Renal cortical epithelial cell (primary cell): ENCODE measurements around the gene CLTRN. TPM values are rescaled to one million over a fixed set of nuclear protein-coding genes. Genes with fewer than 3 reads are reported as not detected.
A peak's percentile ranks its signal among the peaks of the same experiment; 100 is the strongest.
"Not testable (repeated sequence)": the region's sequence is repeated elsewhere in the genome, so short reads cannot be mapped to it uniquely, and the experiment has no call there.

Experiments used
- DNase-seq: peaks from one replicate; pipeline ENCODE4 v3.0.0-alpha.2; 2011; ENCODE audit warnings: low read depth
- total RNA-seq: library from RNA; depleted of rRNA; stranded (reverse); fragments of >200 nt; gene quantifications from 2 replicates; pipeline ENCODE4 v1.2.3, GENCODE V29; 2014

The CLTRN gene
- total RNA-seq, 1 donor from 2014 or later = 3.0 TPM

DNA sequence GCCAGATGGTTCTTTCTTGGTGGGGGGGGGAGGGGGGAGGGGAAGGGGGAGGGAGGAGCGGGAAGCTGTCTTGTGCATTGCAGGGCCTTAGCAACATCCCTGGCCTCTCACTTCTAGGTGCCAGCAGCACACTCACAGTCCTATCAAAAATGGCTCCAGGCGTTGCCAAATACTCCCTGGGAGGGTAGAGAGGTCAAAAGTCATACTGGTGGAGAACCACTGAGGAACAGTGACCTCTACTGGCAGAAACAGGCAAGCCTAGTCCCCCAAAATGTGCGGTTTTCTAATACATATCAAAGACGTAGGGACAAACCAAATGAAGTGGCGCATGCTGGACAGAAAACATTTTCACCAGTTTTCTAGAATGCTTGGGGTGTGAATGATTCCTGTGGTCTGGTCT, 17.1 kb downstream of the CLTRN start:
- not testable (repeated sequence) for DNase-seq

DNA sequence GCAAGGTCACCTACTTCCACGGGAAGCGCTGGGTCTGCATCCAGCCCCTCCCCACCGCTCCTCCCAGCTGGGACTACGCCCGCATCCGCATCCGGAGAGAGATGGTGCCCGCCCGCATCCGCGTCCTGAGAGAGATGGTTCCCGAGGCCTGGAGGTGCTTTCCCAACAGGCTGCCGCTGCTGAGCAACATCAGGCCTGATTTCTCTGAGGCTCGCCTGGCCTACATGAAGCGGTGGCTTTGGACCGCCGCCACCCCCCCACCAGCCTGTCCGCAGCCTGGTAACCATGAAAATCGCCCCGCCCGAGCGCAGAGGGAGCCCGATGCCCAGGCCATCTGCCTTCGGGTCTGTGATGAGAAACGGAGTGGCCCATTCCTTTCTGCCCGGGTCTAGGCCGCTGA, 18.1 kb downstream of the CLTRN start:
- no peak for DNase-seq

- DNase-seq = no peak
Measured at GRCh38 chrX:15646031-15646430, 18.6 kb downstream of the CLTRN start.

GRCh38 chrX:15645266-15645665, 19.3 kb downstream of the CLTRN start:
- DNase-seq = no peak

- DNase-seq = no peak
Measured at GRCh38 chrX:15644560-15644872, 20.1 kb downstream of the CLTRN start.

GRCh38 chrX:15643786-15644559, 20.6 kb downstream of the CLTRN start:
- DNase-seq = no peak

- no peak for DNase-seq
Measured at GRCh38 chrX:15631637-15632036, 33.0 kb downstream of the CLTRN start.

DNA sequence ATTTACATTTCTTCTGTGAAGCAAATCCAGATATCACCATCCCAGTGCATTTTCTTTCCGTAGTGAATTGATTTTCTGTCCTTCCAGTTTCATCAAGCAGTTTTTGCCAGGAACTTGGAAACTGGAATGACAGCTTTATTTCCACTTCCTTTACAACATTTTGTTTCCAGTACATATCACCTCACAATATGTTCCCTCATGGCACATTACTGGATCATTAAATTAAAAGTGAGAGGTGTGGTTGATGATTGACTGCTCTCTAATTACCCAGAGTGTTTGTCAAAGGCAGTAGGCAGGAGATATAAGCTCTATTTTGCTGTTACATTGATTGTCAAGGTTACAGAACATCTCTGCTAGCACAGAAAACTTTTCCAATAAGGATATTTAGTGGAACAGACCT, 41.6 kb downstream of the CLTRN start:
- DNase-seq = no peak

GRCh38 chrX:15619053-15619755, 45.4 kb downstream of the CLTRN start:
- peak; percentile 91 for DNase-seq

DNA sequence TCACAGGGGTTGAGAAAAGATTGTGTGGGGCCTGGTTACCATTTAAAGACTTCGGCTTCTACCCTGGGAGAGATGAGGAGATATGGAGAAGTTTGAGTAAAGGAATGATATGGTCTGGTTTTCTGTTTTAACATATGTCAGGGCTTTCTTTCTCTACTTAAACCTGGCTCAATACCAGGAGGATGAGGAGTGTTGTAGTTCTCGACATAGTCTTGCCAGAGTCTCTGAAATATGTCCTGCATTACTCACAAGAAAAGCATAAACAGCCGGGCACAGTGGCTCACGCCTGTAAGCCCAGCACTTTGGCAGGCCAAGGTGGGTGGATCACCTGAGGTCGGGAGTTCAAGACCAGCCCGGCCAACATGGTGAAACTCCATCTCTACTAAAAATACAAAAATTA, 47.5 kb downstream of the CLTRN start:
- no peak for DNase-seq

GRCh38 chrX:15616531-15616930, 48.1 kb downstream of the CLTRN start:
- no peak for DNase-seq

- DNase-seq = no peak
Measured at GRCh38 chrX:15607067-15607466, 57.5 kb downstream of the CLTRN start.

DNA sequence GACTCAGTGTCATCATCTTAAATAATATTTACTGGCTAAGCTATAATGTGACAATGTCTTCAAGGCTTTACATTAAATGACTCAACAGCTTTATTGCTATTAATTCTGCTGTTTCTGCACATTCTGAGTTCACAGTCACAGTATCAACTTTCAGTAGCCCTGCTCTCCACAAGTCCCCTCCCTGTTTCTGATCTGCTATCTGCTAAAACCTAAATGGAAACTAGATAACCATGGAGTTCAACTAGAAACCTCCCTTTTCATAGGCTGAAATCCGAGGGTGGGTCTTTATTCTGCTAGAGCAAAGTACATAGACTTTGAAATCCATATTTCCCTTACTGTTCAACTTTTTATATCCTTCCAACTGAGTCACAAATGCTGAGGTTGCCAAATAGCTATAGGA, 58.5 kb downstream of the CLTRN start:
- no peak for DNase-seq

DNA sequence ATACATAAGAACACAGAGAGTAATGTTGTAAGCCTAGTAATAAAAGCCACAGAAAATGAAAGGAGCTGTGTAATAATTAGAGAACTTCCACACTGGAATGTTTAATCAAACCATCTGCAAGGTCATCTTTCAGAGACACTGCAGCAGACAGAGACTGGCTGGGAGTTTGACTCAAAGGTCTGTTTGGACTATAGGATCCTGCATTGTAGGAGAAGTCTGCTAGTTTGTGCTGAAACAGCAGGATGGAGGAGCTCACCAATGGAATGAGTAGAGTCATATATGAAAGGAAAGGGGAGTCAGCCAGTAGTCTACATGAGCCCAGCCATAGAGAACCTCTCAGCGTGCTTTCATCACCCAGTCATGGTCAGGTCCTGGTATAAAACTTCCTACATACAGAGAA, 59.4 kb downstream of the CLTRN start:
- no peak for DNase-seq

DNA sequence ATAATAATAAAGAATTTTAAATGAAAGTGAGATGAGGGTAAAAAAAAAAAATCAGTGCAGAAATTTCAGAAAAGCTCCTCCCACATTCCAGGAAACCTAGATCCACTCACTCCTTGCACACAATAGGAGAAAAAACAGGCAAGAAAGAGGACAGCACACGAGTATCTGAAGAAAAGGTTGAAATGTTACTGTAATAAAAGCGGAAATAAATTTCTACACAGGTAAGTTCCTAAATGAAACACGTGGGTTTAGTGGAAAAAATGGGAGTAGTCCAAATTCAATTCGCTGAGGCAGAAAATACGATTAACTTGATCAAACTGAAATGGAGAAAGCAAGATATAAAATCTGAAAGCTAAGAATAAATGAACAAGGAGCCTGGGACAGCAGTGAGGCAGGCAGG, 61.8 kb downstream of the CLTRN start:
- DNase-seq = no peak

GRCh38 chrX:15601932-15602331, 62.7 kb downstream of the CLTRN start:
- DNase-seq = no peak

- DNase-seq = no peak
Measured at GRCh38 chrX:15600745-15601144, 63.9 kb downstream of the CLTRN start, which contains the start of gene ACE2. ACE2 (minus strand) TSS chrX:15600960; CDS start chrX:15600911, 49 bp downstream.

- peak; percentile 60 for DNase-seq
Measured at GRCh38 chrX:15600049-15600448, 64.6 kb downstream of the CLTRN start.

DNA sequence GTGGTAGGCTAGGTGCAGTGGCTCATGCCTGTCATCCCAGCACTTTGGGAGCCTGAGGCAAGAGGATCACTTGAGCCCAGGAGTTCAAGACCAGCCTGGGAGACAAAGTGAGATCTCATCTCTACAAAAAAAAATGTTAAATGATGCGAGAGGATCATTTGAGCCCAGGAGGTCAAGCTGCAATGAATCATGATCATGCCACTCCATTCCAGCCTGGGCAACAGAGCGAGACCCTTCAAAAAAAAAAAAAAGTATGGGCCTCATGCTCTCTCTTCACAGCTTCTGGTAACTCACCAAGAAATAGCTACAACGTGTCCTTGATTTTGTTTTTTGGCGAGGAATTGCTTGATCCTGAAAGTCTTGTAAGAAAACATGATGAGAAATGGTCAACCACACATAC, 65.1 kb downstream of the CLTRN start:
- DNase-seq = peak; percentile 48

DNA sequence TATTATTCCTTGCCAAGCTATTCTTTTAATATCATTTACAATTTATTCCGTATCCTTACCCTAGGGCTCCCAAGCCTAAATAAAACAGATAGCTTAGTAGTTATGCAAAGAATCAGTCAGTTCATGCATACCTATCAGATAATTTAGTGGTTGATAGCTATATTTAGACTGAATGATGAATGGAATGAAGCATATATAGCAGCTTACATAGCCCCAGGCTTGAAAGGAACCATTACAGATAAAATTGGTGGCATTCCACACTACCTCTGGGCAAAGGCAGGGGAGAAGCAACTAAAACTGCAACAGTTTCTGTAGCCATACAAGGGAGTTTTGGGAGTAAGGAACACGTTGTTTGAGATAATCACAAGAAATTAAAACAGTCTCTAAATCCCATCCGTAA, 66.6 kb downstream of the CLTRN start:
- no peak for DNase-seq

DNA sequence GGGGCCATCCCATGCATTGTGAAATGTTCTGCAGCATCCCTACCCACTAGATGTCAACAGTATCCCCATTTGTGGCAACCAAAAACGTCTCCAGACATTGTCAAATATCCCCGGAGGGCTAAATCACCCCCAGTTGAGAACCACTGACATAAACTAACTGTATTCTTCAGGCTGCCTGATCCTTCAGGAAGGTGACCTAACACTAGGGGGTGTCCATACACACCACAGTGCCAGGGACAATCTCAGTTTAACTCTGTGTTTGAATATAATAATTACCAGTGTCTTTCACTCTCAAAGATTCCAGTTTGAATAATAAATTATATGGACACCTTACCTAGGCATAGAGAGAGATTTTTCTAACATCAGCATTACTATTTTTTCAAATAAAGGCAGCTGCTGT, 70.2 kb downstream of the CLTRN start:
- DNase-seq = no peak

DNA sequence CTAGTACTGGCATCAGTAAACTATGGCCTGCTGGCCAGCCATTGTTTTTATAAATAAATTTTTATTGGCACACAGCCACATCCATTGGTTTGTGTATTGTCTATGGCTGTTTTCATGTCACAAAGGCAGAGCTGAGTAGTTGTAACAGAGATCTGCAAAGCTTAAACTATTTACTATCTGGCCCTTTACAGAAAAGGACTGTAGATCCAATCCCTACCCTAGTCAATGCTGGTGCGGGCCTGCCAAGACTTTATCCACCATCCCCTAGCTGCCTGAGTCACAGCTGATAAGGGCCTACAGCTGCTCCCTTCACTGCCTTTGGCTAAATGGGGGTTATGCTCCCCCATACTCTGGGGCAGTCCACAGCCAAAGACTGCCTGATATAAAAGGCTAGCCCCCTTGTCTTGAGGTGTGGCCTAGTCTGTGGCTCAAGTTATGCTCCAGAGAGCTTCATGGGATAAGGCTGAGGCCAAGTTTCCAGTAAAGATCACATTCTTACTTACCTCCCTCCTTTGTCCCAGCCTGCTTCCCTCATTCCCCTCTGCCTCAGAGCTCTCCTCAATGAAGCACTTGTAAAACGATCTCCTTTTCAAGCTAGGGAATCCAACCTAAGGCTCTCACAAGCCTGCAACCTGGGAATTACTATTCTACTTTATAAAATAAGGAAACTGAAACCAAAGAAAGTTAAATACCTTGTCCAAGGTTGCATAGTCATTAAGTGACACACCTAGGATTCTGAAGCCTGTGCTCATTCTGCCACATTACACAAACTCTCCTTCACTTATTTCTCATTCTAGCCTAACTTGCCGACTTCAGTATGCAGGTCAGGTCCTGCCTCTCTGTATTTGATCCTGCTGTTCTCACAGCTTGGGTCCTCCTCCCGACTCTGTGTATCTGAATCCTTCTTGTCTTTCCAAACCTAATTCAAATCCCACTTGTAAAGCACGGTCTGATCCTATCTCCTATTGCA, 84.5 kb downstream of the CLTRN start:
- peak; percentile 32 for DNase-seq
